ENCODE data around the gene EIF2B2. TPM values are rescaled to one million over a fixed set of nuclear protein-coding genes. Genes with fewer than 3 reads are reported as not detected.
A peak's percentile ranks its signal among the peaks of the same experiment; 100 is the strongest.

The EIF2B2 gene
- total RNA-seq, 2 donors from 2014 or later = 34.0 to 48.9 TPM

DNA sequence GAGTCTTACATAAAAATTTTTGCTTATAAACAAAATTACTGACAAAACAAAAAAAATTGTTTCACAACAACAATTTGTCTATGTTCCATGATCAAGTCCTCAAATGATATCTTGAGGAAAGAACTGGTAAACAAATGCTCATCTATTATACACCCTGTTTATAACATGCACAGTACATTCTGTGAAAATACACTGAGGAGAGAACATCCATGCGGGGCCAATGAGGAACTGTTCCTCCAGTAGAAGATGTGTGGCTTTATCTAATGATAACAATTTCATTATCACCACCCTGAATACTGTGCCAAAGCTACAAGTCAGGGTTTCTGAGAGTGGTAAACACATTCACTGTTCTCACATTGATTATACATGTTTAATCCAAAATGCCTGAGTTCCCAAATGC, 37.8 kb downstream of the EIF2B2 start:
- no peak for DNase-seq
- peaks cover 7% of the 10 kb centered on the region for H3K4me1 ChIP-seq
- no peaks in the 10 kb centered on the region for H3K9me3 ChIP-seq
- TF ChIP-seq, protein P1, sequence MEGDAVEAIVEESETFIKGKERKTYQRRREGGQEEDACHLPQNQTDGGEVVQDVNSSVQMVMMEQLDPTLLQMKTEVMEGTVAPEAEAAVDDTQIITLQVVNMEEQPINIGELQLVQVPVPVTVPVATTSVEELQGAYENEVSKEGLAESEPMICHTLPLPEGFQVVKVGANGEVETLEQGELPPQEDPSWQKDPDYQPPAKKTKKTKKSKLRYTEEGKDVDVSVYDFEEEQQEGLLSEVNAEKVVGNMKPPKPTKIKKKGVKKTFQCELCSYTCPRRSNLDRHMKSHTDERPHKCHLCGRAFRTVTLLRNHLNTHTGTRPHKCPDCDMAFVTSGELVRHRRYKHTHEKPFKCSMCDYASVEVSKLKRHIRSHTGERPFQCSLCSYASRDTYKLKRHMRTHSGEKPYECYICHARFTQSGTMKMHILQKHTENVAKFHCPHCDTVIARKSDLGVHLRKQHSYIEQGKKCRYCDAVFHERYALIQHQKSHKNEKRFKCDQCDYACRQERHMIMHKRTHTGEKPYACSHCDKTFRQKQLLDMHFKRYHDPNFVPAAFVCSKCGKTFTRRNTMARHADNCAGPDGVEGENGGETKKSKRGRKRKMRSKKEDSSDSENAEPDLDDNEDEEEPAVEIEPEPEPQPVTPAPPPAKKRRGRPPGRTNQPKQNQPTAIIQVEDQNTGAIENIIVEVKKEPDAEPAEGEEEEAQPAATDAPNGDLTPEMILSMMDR (IDR thresholded peaks at IDR 0.05) = no peak
- no peaks in the 10 kb centered on the region for H3K36me3 ChIP-seq
- H3K9ac ChIP-seq (ENCODE audit: low read depth in 2 of 2, low read length in 2 of 2) = no peak overlapping the region
- peak overlapping the region; percentile 53 for H3K27ac ChIP-seq
- no peaks in the 10 kb centered on the region for H3K27me3 ChIP-seq
- no peak overlapping the region for H3K4me3 ChIP-seq
- intact Hi-C loops (cut with DNase I) = no loop called here

DNA sequence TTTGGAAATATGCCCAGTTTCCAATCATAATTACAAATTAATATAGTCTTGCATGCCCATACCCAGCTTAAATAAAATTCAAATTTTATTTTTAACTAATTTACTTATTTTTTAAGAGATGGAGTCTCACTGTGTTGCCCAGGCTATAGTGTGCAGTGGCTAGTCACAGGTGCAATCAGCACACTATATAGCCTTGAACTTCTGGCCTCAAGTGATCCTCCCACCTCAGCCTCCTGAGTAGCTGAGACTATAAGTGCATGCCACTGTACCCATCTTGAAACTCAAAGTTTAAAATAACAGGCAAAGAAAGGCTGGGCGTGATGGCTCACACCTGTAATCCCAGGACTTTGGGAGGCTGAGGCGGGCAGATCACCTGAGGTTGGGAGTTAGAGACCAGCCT, 38.2 kb downstream of the EIF2B2 start:
- Histone ChIP-seq H3K27me3 (no peaks in the 10 kb centered on the region), H3K36me3 (no peaks in the 10 kb centered on the region), H3K27ac (peak overlapping the region; percentile 53), H3K9ac (ENCODE audit: low read depth in 2 of 2, low read length in 2 of 2) (no peak overlapping the region), H3K4me1 (peaks cover 7% of the 10 kb centered on the region), H3K9me3 (no peaks in the 10 kb centered on the region), H3K4me3 (no peak overlapping the region)
- TF ChIP-seq, protein P1 (IDR thresholded peaks at IDR 0.05) = no peak
- DNase-seq = no peak
- intact Hi-C loops (cut with DNase I) = no loop called here

DNA sequence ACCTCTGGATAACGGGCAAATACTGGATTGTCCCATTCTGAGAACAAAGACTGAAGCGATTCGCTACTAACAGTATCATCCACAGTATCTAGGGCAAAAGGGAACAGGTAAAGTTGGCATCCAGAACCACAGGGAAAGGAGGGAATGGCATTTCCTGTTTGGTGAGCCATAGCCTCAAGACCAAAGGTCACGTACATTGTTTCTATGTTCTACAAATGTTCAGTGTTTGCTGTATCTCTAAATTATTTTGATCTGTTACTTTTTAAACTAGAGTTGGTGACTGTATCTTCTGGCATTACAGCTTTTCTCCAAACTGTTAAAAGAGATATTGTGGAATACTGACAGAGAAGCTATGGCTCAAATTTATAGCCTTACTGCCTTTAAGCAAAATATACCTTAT, 38.9 kb downstream of the EIF2B2 start:
- Histone ChIP-seq H3K27me3 (no peaks in the 10 kb centered on the region), H3K9me3 (no peaks in the 10 kb centered on the region), H3K4me1 (peaks cover 7% of the 10 kb centered on the region), H3K27ac (peak overlapping the region; percentile 53), H3K36me3 (no peaks in the 10 kb centered on the region), H3K4me3 (no peak overlapping the region), H3K9ac (ENCODE audit: low read depth in 2 of 2, low read length in 2 of 2) (peak overlapping the region in 1 of 2 donors; percentile 73)
- DNase-seq = peak; percentile 59
- intact Hi-C loops (cut with DNase I) = no loop called here
- TF ChIP-seq, protein P1 (IDR thresholded peaks at IDR 0.05) = no peak

DNA sequence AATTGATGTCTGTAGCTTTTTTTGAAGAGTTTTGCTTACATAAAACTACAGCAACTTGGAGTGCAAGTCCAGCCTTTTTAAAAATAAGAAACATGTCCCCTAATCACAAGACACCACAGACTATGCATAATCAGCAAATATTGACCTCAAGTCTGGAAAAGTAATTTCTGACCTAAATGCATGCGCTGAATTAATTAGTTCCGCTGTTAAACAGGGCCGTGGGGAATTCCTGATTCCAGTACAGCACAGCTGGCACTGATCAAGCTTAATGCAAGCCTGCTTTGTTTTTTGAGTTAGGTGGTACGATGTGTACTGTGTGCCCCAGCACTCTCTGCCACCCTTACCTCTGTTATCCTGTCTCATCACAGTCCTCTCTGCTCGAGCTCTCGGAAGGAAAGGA, 39.3 kb downstream of the EIF2B2 start:
- intact Hi-C loops (cut with DNase I) = no loop called here
- H3K9me3 ChIP-seq = no peaks in the 10 kb centered on the region
- DNase-seq = no peak
- H3K4me3 ChIP-seq = no peak overlapping the region
- peak overlapping the region in 1 of 2 donors; percentile 73 for H3K9ac ChIP-seq (ENCODE audit: low read depth in 2 of 2, low read length in 2 of 2)
- H3K4me1 ChIP-seq = peaks cover 7% of the 10 kb centered on the region
- TF ChIP-seq, protein P1 (IDR thresholded peaks at IDR 0.05) = no peak
- H3K27ac ChIP-seq = peak overlapping the region; percentile 53
- no peaks in the 10 kb centered on the region for H3K36me3 ChIP-seq
- no peaks in the 10 kb centered on the region for H3K27me3 ChIP-seq

DNA sequence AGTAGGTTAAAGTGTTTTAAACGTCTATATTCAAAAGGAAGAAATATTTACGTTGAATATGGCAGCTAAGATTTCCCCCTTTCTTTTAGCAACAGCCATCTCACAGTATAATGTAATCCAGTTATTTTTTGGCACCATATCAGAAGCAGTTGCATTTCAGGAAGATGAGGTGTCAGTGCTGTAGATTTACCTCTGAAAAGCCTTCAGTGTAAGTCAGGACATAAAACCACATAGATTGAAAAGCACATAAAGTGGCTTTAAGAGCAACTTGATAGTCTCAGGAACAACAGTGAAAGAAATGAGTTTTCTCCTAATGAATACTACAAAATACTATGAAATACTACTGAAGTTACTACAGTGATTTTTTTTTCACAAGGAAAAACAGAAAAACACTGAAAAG, 41.6 kb downstream of the EIF2B2 start:
- Histone ChIP-seq H3K9me3 (no peaks in the 10 kb centered on the region), H3K4me1 (peaks cover 7% of the 10 kb centered on the region), H3K4me3 (no peak overlapping the region), H3K9ac (ENCODE audit: low read depth in 2 of 2, low read length in 2 of 2) (no peak overlapping the region), H3K27ac (no peak overlapping the region), H3K36me3 (no peaks in the 10 kb centered on the region), H3K27me3 (no peaks in the 10 kb centered on the region)
- intact Hi-C loops (cut with DNase I) = no loop called here
- no peak for DNase-seq
- TF ChIP-seq, protein P1 (IDR thresholded peaks at IDR 0.05) = no peak

DNA sequence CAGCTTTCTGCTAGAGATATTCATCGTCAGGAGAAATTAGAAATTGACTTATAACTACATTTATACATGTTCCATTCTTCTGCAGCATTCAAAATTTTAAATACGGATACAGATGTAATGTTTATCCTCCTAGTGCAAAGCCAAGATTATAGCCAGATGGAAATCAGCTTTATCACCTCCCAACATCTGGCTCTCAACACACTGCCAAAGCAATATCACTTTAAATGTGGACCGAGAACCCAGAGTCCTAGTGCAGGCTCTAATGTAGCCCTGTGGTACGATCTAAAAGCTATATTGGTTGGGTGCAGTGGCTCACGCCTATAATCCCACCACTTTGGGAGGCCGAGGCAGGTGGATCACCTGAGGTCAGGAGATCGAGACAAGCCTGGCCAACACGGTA, 42.0 kb downstream of the EIF2B2 start:
- no peaks in the 10 kb centered on the region for H3K9me3 ChIP-seq
- H3K4me1 ChIP-seq = peaks cover 7% of the 10 kb centered on the region
- DNase-seq = no peak
- H3K36me3 ChIP-seq = no peaks in the 10 kb centered on the region
- no peaks in the 10 kb centered on the region for H3K27me3 ChIP-seq
- H3K4me3 ChIP-seq = no peak overlapping the region
- no peak overlapping the region for H3K9ac ChIP-seq (ENCODE audit: low read depth in 2 of 2, low read length in 2 of 2)
- no peak overlapping the region for H3K27ac ChIP-seq
- TF ChIP-seq, protein P1 (IDR thresholded peaks at IDR 0.05) = no peak
- intact Hi-C loops (cut with DNase I) = no loop called here

All from colonic mucosa (tissue), 4 donors.